Activated B cell treated with CpG ODN at 0.5 μM for 24 hours (primary cell): Measurements from ENCODE around the gene PSME1. TPM values are rescaled to one million over a fixed set of nuclear protein-coding genes. Genes with fewer than 3 reads are reported as not detected.
A peak's percentile ranks its signal among the peaks of the same experiment; 100 is the strongest.

Experiments
- ATAC-seq: fragments of 200-7000 bp; cut with Tn5 transposase; one replicate; pipeline ENCODE4 v1.10.0; 2021; ENCODE audit warnings: low read depth, mild to moderate bottlenecking, moderate library complexity
- CTCF ChIA-PET: fragments of 350-600 bp; sonication (Branson Sonifier 250); formaldehyde crosslinking; loops from one replicate; lab custom pipeline; 2021; ENCODE audit warnings: antibody characterized with exemption; lab: Charles Lee
- POLR2A ChIA-PET: fragments of 350-600 bp; sonication (Branson Sonifier 250); formaldehyde crosslinking; loops from one replicate; lab custom pipeline; 2021; ENCODE audit warnings: antibody characterized with exemption; lab: Charles Lee
- DNase-seq: peaks from one replicate; pipeline ENCODE4 v3.0.0; 2022
- H3K27ac Mint-ChIP-seq: one replicate; pipeline ENCODE4 v1.8.0; 2020; ENCODE audit warnings: mixed read lengths
- H3K27me3 Mint-ChIP-seq: one replicate; pipeline ENCODE4 v1.8.0; 2021; ENCODE audit warnings: mixed read lengths
- H3K36me3 Mint-ChIP-seq: one replicate; pipeline ENCODE4 v1.8.0; 2021; ENCODE audit warnings: low read depth, mixed read lengths
- H3K4me1 Mint-ChIP-seq: one replicate; pipeline ENCODE4 v1.8.0; 2021; ENCODE audit warnings: mixed read lengths
- H3K4me3 Mint-ChIP-seq: one replicate; pipeline ENCODE4 v1.8.0; 2020; ENCODE audit warnings: mild to moderate bottlenecking, mixed read lengths
- H3K9me3 Mint-ChIP-seq: one replicate; pipeline ENCODE4 v1.8.0; 2020; ENCODE audit warnings: mixed read lengths
- intact Hi-C: fragments of 100-400 bp; cut with micrococcal nuclease; formaldehyde crosslinking; loops from one replicate; pipeline ENCODE4 v1.15.1; 2024
- total RNA-seq: library from RNA; stranded (reverse); gene quantifications from 2 replicates; pipeline ENCODE4 v1.2.3, GENCODE V29; 2022
- TF ChIP-seq, protein P1 (sequence below): fragments of 200-600 bp; IDR thresholded peaks from one replicate; pipeline ENCODE4 v1.8.0; 2022; ENCODE audit warnings: antibody characterized with exemption, mild to moderate bottlenecking

Gene PSME1
- total RNA-seq, 1 donor from 2014 or later = 406 TPM

GRCh38 chr14:24133735-24134134, 2.3 kb upstream of the PSME1 start:
- H3K36me3 Mint-ChIP-seq = peaks cover 27% of the 10 kb centered on the region
- H3K27ac Mint-ChIP-seq = no peak overlapping the region
- CTCF ChIA-PET = interaction anchor here (1.1 to 1.5 kb wide), 3 partner anchors 9 to 20 kb away, joined by 3 to 5 read pairs (median 5); no protein-coding TSS in a partner anchor
- no peak overlapping the region for H3K4me3 Mint-ChIP-seq
- DNase-seq (no peak), ATAC-seq (no peak)
- POLR2A ChIA-PET = interaction anchor here (0.5 to 9.4 kb wide), 9 partner anchors 13 to 1123 kb away, joined by 3 to 239 read pairs (median 4); partner anchors contain the start of genes DCAF11, IRF9, NRL and PSME2
- TF ChIP-seq, protein P1, sequence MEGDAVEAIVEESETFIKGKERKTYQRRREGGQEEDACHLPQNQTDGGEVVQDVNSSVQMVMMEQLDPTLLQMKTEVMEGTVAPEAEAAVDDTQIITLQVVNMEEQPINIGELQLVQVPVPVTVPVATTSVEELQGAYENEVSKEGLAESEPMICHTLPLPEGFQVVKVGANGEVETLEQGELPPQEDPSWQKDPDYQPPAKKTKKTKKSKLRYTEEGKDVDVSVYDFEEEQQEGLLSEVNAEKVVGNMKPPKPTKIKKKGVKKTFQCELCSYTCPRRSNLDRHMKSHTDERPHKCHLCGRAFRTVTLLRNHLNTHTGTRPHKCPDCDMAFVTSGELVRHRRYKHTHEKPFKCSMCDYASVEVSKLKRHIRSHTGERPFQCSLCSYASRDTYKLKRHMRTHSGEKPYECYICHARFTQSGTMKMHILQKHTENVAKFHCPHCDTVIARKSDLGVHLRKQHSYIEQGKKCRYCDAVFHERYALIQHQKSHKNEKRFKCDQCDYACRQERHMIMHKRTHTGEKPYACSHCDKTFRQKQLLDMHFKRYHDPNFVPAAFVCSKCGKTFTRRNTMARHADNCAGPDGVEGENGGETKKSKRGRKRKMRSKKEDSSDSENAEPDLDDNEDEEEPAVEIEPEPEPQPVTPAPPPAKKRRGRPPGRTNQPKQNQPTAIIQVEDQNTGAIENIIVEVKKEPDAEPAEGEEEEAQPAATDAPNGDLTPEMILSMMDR = no peak
- peaks cover 36% of the 10 kb centered on the region for H3K4me1 Mint-ChIP-seq
- H3K27me3 Mint-ChIP-seq = no peaks in the 10 kb centered on the region
- no peaks in the 10 kb centered on the region for H3K9me3 Mint-ChIP-seq
- intact Hi-C loops = no loop called here

GRCh38 chr14:24135584-24135833, 485 bp upstream of the PSME1 start:
- H3K27ac Mint-ChIP-seq = peak overlapping the region; percentile 90
- no peaks in the 10 kb centered on the region for H3K9me3 Mint-ChIP-seq
- H3K4me3 Mint-ChIP-seq = peak overlapping the region; percentile 91
- TF ChIP-seq, protein P1 = no peak
- H3K27me3 Mint-ChIP-seq = no peaks in the 10 kb centered on the region
- POLR2A ChIA-PET = interaction anchor here (0.6 to 9.4 kb wide), 28 partner anchors 9 to 1263 kb away, joined by 3 to 239 read pairs (median 8); partner anchors contain the start of genes CHMP4A, DCAF11, IPO4 and IRF9
- intact Hi-C loops = loop anchor here (1.0 kb wide), 1 partner anchor 12 kb away; no protein-coding TSS in a partner anchor
- DNase-seq (no peak), ATAC-seq (no peak)
- peaks cover 39% of the 10 kb centered on the region for H3K36me3 Mint-ChIP-seq
- CTCF ChIA-PET = interaction anchor here (1.0 to 2.7 kb wide), 8 partner anchors 11 to 27 kb away, joined by 3 to 13 read pairs (median 5); partner anchors contain the start of genes DCAF11, IRF9, NRL and PSME2
- peaks cover 52% of the 10 kb centered on the region for H3K4me1 Mint-ChIP-seq

DNA sequence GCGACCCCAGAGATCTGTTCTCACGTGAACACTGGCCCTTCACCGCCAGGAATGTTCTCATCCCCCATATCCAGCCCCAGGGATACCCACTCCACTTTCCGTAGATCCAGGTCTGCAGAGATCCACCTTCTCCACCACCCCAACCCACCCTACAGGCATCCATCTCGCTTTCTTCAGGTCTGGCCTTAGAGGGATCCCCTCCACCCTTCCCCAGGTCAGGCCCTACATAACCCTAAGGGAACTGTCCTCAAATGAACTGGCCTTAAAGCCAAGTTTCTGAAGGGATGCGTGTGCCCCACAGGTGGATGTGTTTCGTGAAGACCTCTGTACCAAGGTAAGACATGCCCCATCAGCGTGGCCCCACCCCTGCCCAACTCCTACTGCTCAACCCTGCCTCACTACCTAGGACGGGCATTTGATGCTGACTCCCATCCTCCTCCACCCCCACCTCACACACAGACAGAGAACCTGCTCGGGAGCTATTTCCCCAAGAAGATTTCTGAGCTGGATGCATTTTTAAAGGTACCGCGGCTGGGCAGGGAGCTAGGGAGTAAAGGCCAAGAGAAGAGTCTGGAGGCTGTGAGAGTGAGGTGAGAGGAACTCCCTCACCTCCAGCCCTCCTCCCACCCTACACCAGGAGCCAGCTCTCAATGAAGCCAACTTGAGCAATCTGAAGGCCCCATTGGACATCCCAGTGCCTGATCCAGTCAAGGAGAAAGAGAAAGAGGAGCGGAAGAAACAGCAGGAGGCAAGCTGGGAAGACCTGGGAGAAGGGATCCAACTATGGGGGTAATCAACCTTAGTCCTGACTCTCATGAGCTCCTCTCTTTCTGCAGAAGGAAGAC, 912 bp downstream of the PSME1 start:
- H3K4me3 Mint-ChIP-seq = peak overlapping the region; percentile 91
- peaks cover 61% of the 10 kb centered on the region for H3K4me1 Mint-ChIP-seq
- peaks cover 43% of the 10 kb centered on the region for H3K36me3 Mint-ChIP-seq
- DNase-seq (no peak), ATAC-seq (no peak)
- H3K27me3 Mint-ChIP-seq = no peaks in the 10 kb centered on the region
- peak overlapping the region; percentile 90 for H3K27ac Mint-ChIP-seq
- intact Hi-C loops = loop anchor here (1.0 kb wide), 6 partner anchors 9 to 294 kb away; partner anchors contain the start of genes DCAF11, IRF9, NRL and PCK2
- POLR2A ChIA-PET = interaction anchor here (0.6 to 9.4 kb wide), 24 partner anchors 10 to 834 kb away, joined by 3 to 239 read pairs (median 6); partner anchors contain the start of genes CHMP4A, DCAF11, IPO4 and IRF9
- TF ChIP-seq, protein P1 = no peak
- no peaks in the 10 kb centered on the region for H3K9me3 Mint-ChIP-seq
- CTCF ChIA-PET = interaction anchor here (0.6 to 2.7 kb wide), 7 partner anchors 9 to 28 kb away, joined by 3 to 13 read pairs (median 5); partner anchors contain the start of genes DCAF11, NRL, PSME2 and RNF31

DNA sequence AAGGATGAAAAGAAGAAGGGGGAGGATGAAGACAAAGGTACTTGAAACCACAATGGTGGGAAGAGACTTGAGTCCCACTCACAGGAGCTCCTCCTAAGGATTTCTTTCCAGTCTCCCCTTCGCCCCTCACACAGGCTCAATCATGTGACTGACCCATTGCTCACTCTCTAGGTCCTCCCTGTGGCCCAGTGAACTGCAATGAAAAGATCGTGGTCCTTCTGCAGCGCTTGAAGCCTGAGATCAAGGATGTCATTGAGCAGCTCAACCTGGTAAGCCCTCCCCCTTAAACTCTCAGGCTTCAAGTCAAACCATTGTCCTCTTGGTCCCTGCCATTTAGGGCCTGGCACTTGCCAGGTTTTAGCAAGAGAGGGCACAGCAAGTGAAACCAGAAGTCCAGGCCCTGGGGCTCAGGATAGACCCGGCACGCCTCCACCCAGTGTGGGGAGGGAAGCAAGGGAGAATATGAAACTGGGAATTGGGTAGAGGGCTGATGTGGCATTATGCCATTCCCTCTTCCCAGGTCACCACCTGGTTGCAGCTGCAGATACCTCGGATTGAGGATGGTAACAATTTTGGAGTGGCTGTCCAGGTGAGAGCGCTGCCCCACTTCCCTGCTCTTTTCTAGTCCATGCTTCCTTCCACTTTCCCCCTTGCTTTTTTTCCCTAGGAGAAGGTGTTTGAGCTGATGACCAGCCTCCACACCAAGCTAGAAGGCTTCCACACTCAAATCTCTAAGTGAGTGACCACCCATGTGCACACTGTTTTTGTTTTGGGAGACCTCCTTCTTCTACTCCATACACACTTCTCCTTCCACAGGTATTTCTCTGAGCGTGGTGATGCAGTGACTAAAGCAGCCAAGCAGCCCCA, 1.8 kb downstream of the PSME1 start:
- TF ChIP-seq, protein P1 = no peak
- ATAC-seq = no peak
- peaks cover 59% of the 10 kb centered on the region for H3K4me1 Mint-ChIP-seq

More for the DNA sequence above, 1.8 kb downstream of the PSME1 start:
- Mint-ChIP-seq H3K9me3 (no peaks in the 10 kb centered on the region), H3K27ac (peak overlapping the region; percentile 90), H3K36me3 (peaks cover 46% of the 10 kb centered on the region), H3K4me3 (peak overlapping the region; percentile 35), H3K27me3 (no peaks in the 10 kb centered on the region)
- POLR2A ChIA-PET = interaction anchor here (0.6 to 9.4 kb wide), 9 partner anchors 9 to 133 kb away, joined by 3 to 239 read pairs (median 11); partner anchors contain the start of genes CHMP4A, DCAF11, IPO4 and IRF9
- no peak for DNase-seq
- CTCF ChIA-PET = interaction anchor here (0.6 to 2.7 kb wide), 7 partner anchors 8 to 155 kb away, joined by 3 to 13 read pairs (median 3); partner anchors contain the start of genes IRF9, PSME2 and RNF31
- intact Hi-C loops = no loop called here
